ENCODE results near the gene SMIM24. TPM values are rescaled to one million over a fixed set of nuclear protein-coding genes. Genes with fewer than 3 reads are reported as not detected.

The SMIM24 gene
- total RNA-seq, 2 experiments from 2014 or later, result not detected

DNA sequence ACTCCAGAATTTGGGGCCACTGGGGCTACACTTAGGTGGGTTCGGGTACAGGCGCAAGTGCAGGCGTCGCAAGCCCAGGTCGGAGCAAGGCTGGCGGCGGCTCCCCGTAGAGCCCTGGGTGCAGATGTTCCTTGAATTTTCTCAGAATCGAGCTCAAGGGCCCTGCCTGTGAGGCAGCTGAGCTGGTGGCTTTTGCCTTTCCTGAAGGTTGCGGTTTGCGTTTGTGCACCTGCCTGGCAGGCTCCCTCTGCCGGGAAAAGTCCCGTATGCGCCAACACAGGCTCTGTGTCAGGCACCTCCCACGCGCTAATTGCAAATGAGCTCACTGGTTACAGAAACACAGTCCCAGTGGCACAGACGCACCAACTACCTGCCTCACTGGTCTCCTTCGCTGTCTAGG is 14.2 kb upstream of the SMIM24 start:
- Mint-ChIP-seq H3K36me3 (ENCODE audit: low read depth) (peaks cover 38% of the 10 kb centered on the region), H3K27me3 (no peaks in the 10 kb centered on the region), H3K4me3 (no peak overlapping the region), H3K27ac (no peak overlapping the region), H3K4me1 (ENCODE audit: low read depth) (peaks cover 20% of the 10 kb centered on the region), H3K9me3 (no peaks in the 10 kb centered on the region)
- ChIA-PET POLR2A (interaction anchor here (0.7 kb wide), 1 partner anchor 11 kb away, joined by 3 read pairs; no protein-coding TSS in a partner anchor), CTCF (interaction anchor here (0.6 to 1.4 kb wide), 4 partner anchors 10 to 471 kb away, joined by 3 to 6 read pairs (median 3); no protein-coding TSS in a partner anchor)
- TF ChIP-seq, protein P1, sequence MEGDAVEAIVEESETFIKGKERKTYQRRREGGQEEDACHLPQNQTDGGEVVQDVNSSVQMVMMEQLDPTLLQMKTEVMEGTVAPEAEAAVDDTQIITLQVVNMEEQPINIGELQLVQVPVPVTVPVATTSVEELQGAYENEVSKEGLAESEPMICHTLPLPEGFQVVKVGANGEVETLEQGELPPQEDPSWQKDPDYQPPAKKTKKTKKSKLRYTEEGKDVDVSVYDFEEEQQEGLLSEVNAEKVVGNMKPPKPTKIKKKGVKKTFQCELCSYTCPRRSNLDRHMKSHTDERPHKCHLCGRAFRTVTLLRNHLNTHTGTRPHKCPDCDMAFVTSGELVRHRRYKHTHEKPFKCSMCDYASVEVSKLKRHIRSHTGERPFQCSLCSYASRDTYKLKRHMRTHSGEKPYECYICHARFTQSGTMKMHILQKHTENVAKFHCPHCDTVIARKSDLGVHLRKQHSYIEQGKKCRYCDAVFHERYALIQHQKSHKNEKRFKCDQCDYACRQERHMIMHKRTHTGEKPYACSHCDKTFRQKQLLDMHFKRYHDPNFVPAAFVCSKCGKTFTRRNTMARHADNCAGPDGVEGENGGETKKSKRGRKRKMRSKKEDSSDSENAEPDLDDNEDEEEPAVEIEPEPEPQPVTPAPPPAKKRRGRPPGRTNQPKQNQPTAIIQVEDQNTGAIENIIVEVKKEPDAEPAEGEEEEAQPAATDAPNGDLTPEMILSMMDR (IDR thresholded peaks at IDR 0.05), result no peak
- Histone ChIP-seq H3K4me3 (ENCODE audit: low read length) (no peak overlapping the region), H3K27me3 (ENCODE audit: control insufficient read depth in 1 of 2, insufficient read depth in 2 of 2, low read length in 2 of 2) (no peaks in the 10 kb centered on the region), H3K36me3 (ENCODE audit: insufficient read depth, low read length) (peaks cover 38% of the 10 kb centered on the region), H3K27ac (ENCODE audit: low read depth in 1 of 2, low read length in 2 of 2) (peak overlapping the region in 1 of 2 donors; percentile 22), H3K4me1 (ENCODE audit: insufficient read depth, low read length) (peaks cover 23% of the 10 kb centered on the region), H3K9me3 (ENCODE audit: control insufficient read depth in 1 of 2, insufficient read depth in 1 of 2, low read length in 2 of 2) (no peaks in the 10 kb centered on the region)
- intact Hi-C loops (cut with DNase I, micrococcal nuclease), result no loop called here
- ATAC-seq (ENCODE audit: poor library complexity) (peak; percentile 80), DNase-seq (peak in 11 of 14 experiments; percentile 9 to 81 (median 42))

DNA sequence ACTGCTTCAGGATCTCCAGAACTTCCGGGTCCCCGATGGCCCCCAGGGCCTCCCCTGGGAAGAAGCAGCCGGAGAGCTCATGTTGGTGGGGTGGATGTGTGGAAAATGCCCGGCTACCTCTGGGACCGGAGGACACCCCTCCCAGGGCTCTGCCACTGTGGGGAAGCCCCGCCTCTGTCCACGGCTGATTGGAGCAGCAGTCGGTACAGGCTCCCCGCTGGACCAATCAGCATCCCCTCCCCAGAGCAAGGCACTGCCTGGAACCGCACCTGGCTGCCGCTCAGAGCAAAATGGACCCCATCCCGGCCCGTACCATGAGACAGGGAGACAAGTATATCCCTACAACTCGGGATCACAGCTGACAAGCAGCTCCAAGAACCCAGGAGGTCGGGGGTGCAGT is 13.7 kb upstream of the SMIM24 start:
- no peaks in the 10 kb centered on the region for H3K27me3 ChIP-seq (ENCODE audit: control insufficient read depth in 1 of 2, insufficient read depth in 2 of 2, low read length in 2 of 2)
- POLR2A ChIA-PET, result interaction anchor here (0.7 kb wide), 1 partner anchor 12 kb away, joined by 3 read pairs; no protein-coding TSS in a partner anchor
- DNase-seq, result peak in 5 of 14 experiments; percentile 20 to 62 (median 31)
- H3K4me3 ChIP-seq (ENCODE audit: low read length), result no peak overlapping the region
- Mint-ChIP-seq H3K4me1 (ENCODE audit: low read depth) (peaks cover 17% of the 10 kb centered on the region), H3K36me3 (ENCODE audit: low read depth) (peaks cover 38% of the 10 kb centered on the region), H3K27me3 (no peaks in the 10 kb centered on the region), H3K4me3 (no peak overlapping the region), H3K27ac (no peak overlapping the region), H3K9me3 (no peaks in the 10 kb centered on the region)
- TF ChIP-seq, protein P1 (IDR thresholded peaks at IDR 0.05), result no peak
- intact Hi-C loops (cut with DNase I, micrococcal nuclease), result no loop called here
- peak; percentile 78 for ATAC-seq (ENCODE audit: poor library complexity)
- peaks cover 18% of the 10 kb centered on the region for H3K4me1 ChIP-seq (ENCODE audit: insufficient read depth, low read length)
- CTCF ChIA-PET, result interaction anchor here (0.6 to 1.4 kb wide), 3 partner anchors 9 to 21 kb away, joined by 3 to 6 read pairs (median 3); no protein-coding TSS in a partner anchor
- no peak overlapping the region for H3K27ac ChIP-seq (ENCODE audit: low read depth in 1 of 2, low read length in 2 of 2)
- H3K9me3 ChIP-seq (ENCODE audit: control insufficient read depth in 1 of 2, insufficient read depth in 1 of 2, low read length in 2 of 2), result no peaks in the 10 kb centered on the region
- peaks cover 38% of the 10 kb centered on the region for H3K36me3 ChIP-seq (ENCODE audit: insufficient read depth, low read length)

DNA sequence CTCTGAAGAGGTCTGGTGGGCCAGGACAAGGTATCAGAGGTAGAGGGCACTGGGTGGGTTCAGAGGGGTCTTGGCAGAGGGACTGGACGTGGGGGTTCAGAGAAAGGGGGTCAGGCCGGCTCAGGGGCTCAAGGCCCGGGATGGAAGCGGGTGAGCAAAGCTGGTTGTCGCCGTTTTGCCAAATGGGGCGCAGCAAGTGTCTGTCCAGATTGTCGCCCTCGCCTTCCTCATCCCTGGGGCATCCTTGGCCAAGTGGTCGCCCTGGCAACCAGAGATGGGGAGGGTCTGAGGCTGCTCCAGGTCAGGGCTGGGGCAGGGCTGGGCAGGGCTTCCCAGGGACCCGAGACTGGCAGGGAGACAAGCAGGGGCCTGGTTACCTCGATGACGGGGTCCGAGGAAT is 13.3 kb upstream of the SMIM24 start:
- Histone ChIP-seq H3K36me3 (ENCODE audit: insufficient read depth, low read length) (peaks cover 38% of the 10 kb centered on the region), H3K27ac (ENCODE audit: low read depth in 1 of 2, low read length in 2 of 2) (no peak overlapping the region), H3K4me1 (ENCODE audit: insufficient read depth, low read length) (peaks cover 15% of the 10 kb centered on the region), H3K9me3 (ENCODE audit: control insufficient read depth in 1 of 2, insufficient read depth in 1 of 2, low read length in 2 of 2) (no peaks in the 10 kb centered on the region), H3K27me3 (ENCODE audit: control insufficient read depth in 1 of 2, insufficient read depth in 2 of 2, low read length in 2 of 2) (no peaks in the 10 kb centered on the region), H3K4me3 (ENCODE audit: low read length) (no peak overlapping the region)
- H3K4me1 Mint-ChIP-seq (ENCODE audit: low read depth), result peaks cover 15% of the 10 kb centered on the region
- H3K27ac Mint-ChIP-seq, result no peak overlapping the region
- TF ChIP-seq, protein P1 (IDR thresholded peaks at IDR 0.05), result no peak
- ATAC-seq (ENCODE audit: poor library complexity) (no peak), DNase-seq (no peak)
- CTCF ChIA-PET, result interaction anchor here (1.4 kb wide), 1 partner anchor 9 kb away, joined by 6 read pairs; no protein-coding TSS in a partner anchor
- H3K36me3 Mint-ChIP-seq (ENCODE audit: low read depth), result peaks cover 42% of the 10 kb centered on the region
- no peaks in the 10 kb centered on the region for H3K27me3 Mint-ChIP-seq
- POLR2A ChIA-PET, result no interaction called here
- H3K4me3 Mint-ChIP-seq, result no peak overlapping the region
- no peaks in the 10 kb centered on the region for H3K9me3 Mint-ChIP-seq
- intact Hi-C loops (cut with DNase I, micrococcal nuclease), result no loop called here
